ENCODE results near the gene TAF11L2.

DNA sequence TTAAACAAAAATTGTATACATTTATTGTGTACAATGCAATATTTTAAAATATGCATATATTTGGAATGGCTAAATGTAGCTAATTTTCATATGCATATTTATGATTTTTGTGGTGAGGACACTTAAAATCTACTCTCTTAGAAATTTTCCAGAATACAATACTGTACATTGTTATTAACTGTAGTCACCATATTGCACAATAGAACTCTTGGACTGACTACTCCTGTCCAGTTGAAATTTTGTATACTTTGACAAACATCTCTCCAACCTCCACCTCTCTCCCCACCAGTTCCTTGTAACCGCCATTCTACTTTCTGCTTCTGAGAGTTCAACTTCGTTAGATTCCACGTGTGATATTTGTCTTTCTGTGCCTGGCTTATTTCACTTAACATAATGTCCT, 49.2 kb upstream of the TAF11L2 start:
- TF ChIP-seq CTCF (IDR thresholded peaks at IDR 0.05; ENCODE audit: low read depth, low read length, poor library complexity, severe bottlenecking) = no peak
- TF ChIP-seq EZH2phosphoT487 (IDR thresholded peaks at IDR 0.05; ENCODE audit: borderline replicate concordance, low read length) = no peak
